IMR-90 (cell line): ENCODE results near the gene IGF1R. TPM values are rescaled to one million over a fixed set of nuclear protein-coding genes. Genes with fewer than 3 reads are reported as not detected.
A peak's percentile ranks its signal among the peaks of the same experiment; 100 is the strongest.

Experiments used
- ATAC-seq: fragments of 200-7000 bp; cut with Tn5 transposase; 2 replicates; pipeline ENCODE4 v1.9.1; 2020; ENCODE audit warnings: low read depth, mild to moderate bottlenecking, moderate library complexity
- BruUV-seq: library from RNA; stranded (reverse); fragments of 400-500 nt; replicated peaks from 2 replicates; lab custom pipeline; 2021; lab: Mats Ljungman, UMichigan
- CTCF ChIA-PET: fragments of 300-600 bp; formaldehyde crosslinking; extraction: SDS; loops from one replicate; lab custom pipeline; 2021; ENCODE audit warnings: antibody characterized with exemption; lab: Yijun Ruan, JAX
- POLR2A ChIA-PET: fragments of 300-600 bp; sonication (Branson Sonifier 250); formaldehyde crosslinking; loops from one replicate; lab custom pipeline; 2022; ENCODE audit warnings: antibody characterized with exemption; ENCODE audit not compliant: unreplicated experiment; lab: Charles Lee
- DNase-seq: peaks from one replicate; pipeline ENCODE4 v3.0.0; 2013
- H2AFZ ChIP-seq: replicated peaks from 2 replicates; pipeline ENCODE3; 2013; ENCODE audit warnings: low read length, mild to moderate bottlenecking; ENCODE audit not compliant: poor library complexity
- H2AK5ac ChIP-seq: 2 replicates; pipeline ENCODE4 v1.6.1; 2013; ENCODE audit warnings: low read depth, low read length, inconsistent platforms
- H2AK9ac ChIP-seq: replicated peaks from 2 replicates; pipeline ENCODE3; 2013; ENCODE audit warnings: mild to moderate bottlenecking, low read depth, low read length, moderate library complexity; ENCODE audit not compliant: poor library complexity
- H2BK120ac ChIP-seq: 2 replicates; pipeline ENCODE4 v1.6.1; 2013; ENCODE audit warnings: low read depth, low read length, inconsistent platforms
- H2BK15ac ChIP-seq: 3 replicates; pipeline ENCODE4 v1.6.1; 2013; ENCODE audit warnings: low read depth, low read length, inconsistent platforms
- H2BK20ac ChIP-seq: 2 replicates; pipeline ENCODE4 v1.6.1; 2013; ENCODE audit warnings: low read depth, mild to moderate bottlenecking, inconsistent platforms, low read length, moderate library complexity
- H2BK5ac ChIP-seq: 2 replicates; pipeline ENCODE4 v1.6.1; 2013; ENCODE audit warnings: mild to moderate bottlenecking, low read depth, low read length, inconsistent platforms; ENCODE audit not compliant: poor library complexity, severe bottlenecking
- H3K14ac ChIP-seq: replicated peaks from 2 replicates; pipeline ENCODE4 v1.6.1; 2013; ENCODE audit warnings: low read depth, low read length, inconsistent platforms
- H3K18ac ChIP-seq: 2 replicates; pipeline ENCODE4 v1.6.1; 2013; ENCODE audit warnings: low read depth, low read length, control low read depth
- H3K23ac ChIP-seq: 2 replicates; pipeline ENCODE4 v1.6.1; 2013; ENCODE audit warnings: low read depth, low read length, inconsistent platforms
- H3K27ac ChIP-seq: 2 replicates; pipeline ENCODE4 v1.5.1; 2013; ENCODE audit warnings: mild to moderate bottlenecking, control low read depth, low read length; ENCODE audit not compliant: insufficient read depth
- H3K27me3 ChIP-seq: 2 replicates; pipeline ENCODE4 v1.6.1; 2013; ENCODE audit warnings: low read length; ENCODE audit not compliant: control insufficient read depth, insufficient read depth
- H3K36me3 ChIP-seq: 2 replicates; pipeline ENCODE4 v1.6.1; 2013; ENCODE audit warnings: low read length, mixed read lengths; ENCODE audit not compliant: control insufficient read depth, insufficient read depth
- H3K4ac ChIP-seq: 2 replicates; pipeline ENCODE4 v1.6.1; 2013; ENCODE audit warnings: low read depth, low read length, inconsistent platforms
- H3K4me1 ChIP-seq: 2 replicates; pipeline ENCODE4 v1.6.1; 2013; ENCODE audit warnings: low read length, mixed read lengths; ENCODE audit not compliant: control insufficient read depth, insufficient read depth
- H3K4me2 ChIP-seq: 2 replicates; pipeline ENCODE4 v1.6.1; 2013; ENCODE audit warnings: low read depth, mild to moderate bottlenecking, control low read depth, low read length, moderate library complexity
- H3K4me3 ChIP-seq: 2 replicates; pipeline ENCODE4 v1.5.1; 2013; ENCODE audit warnings: low read depth, mild to moderate bottlenecking, control low read depth, low read length, moderate library complexity; ENCODE audit not compliant: insufficient read depth
- H3K56ac ChIP-seq: 2 replicates; pipeline ENCODE4 v1.6.1; 2013; ENCODE audit warnings: low read length, inconsistent platforms; ENCODE audit not compliant: insufficient read depth; ENCODE audit errors: extremely low read depth
- H3K79me1 ChIP-seq, 2 experiments: 2 replicates each; pipeline ENCODE4 v1.6.1; 2013; ENCODE audit warnings: low read length in 2 of 2, inconsistent platforms in 1 of 2, low read depth in 1 of 2
- H3K9ac ChIP-seq: 2 replicates; pipeline ENCODE4 v1.6.1; 2013; ENCODE audit warnings: low read depth, low read length, control low read depth
- H3K9me1 ChIP-seq: 2 replicates; pipeline ENCODE4 v1.6.1; 2013; ENCODE audit warnings: low read length, inconsistent platforms; ENCODE audit not compliant: insufficient read depth
- H3K9me3 ChIP-seq: 2 replicates; pipeline ENCODE4 v1.6.1; 2013; ENCODE audit warnings: low read length; ENCODE audit not compliant: control insufficient read depth, insufficient read depth
- H4K20me1 ChIP-seq: 2 replicates; pipeline ENCODE4 v1.6.1; 2013; ENCODE audit warnings: low read length, inconsistent platforms; ENCODE audit not compliant: insufficient read depth
- H4K5ac ChIP-seq: 2 replicates; pipeline ENCODE4 v1.6.1; 2013; ENCODE audit warnings: mild to moderate bottlenecking, low read depth, low read length, control low read depth
- H4K8ac ChIP-seq, 2 experiments: 2 replicates each; pipeline ENCODE4 v1.6.1; 2013; ENCODE audit warnings: low read depth in 2 of 2, low read length in 2 of 2, control low read depth in 1 of 2, inconsistent platforms in 1 of 2
- H4K91ac ChIP-seq: 2 replicates; pipeline ENCODE4 v1.6.1; 2013; ENCODE audit warnings: low read depth, low read length, inconsistent platforms; ENCODE audit not compliant: insufficient read depth
- CEBPB ChIP-seq: IDR thresholded peaks from 2 replicates; pipeline ENCODE4 v1.6.1; 2012; ENCODE audit warnings: low read depth, low read length, improper control_type of control experiment
- MXI1 ChIP-seq: IDR thresholded peaks from 2 replicates; pipeline ENCODE4 v1.6.1; 2012; ENCODE audit warnings: low read depth, mild to moderate bottlenecking, low read length, moderate library complexity, borderline replicate concordance
- NFE2L2 ChIP-seq: fragments of 150-350 bp; IDR thresholded peaks from 2 replicates; pipeline ENCODE4 v1.6.1; 2016; ENCODE audit warnings: low read depth, mild to moderate bottlenecking, low read length
- RAD21 ChIP-seq: IDR thresholded peaks from 2 replicates; pipeline ENCODE4 v1.6.1; 2012; ENCODE audit warnings: low read length, improper control_type of control experiment
- RCOR1 ChIP-seq: IDR thresholded peaks from 2 replicates; pipeline ENCODE4 v1.6.1; 2012; ENCODE audit warnings: mild to moderate bottlenecking, low read length, improper control_type of control experiment; ENCODE audit not compliant: insufficient replicate concordance
- RFX5 ChIP-seq: IDR thresholded peaks from 2 replicates; pipeline ENCODE4 v1.8.0; 2012; ENCODE audit warnings: low read depth, mild to moderate bottlenecking, low read length, moderate library complexity
- SMC3 ChIP-seq: fragments of 150-350 bp; IDR thresholded peaks from 2 replicates; pipeline ENCODE4 v1.6.1; 2016; ENCODE audit warnings: low read depth, mild to moderate bottlenecking, antibody characterized with exemption, low read length, moderate library complexity
- WGBS, 2 experiments: methylation state at CpG; one replicate each; pipeline versions ENCODE4 v1.1.5 to v1.1.7; 2013; ENCODE audit warnings: missing lambda C conversion rate in 2 of 2; ENCODE audit not compliant: insufficient read length in 1 of 2; ENCODE audit errors: extremely low coverage in 2 of 2; 5-methylcytosine and 5-hydroxymethylcytosine counted together
- dilution Hi-C: fragments of 300-500 bp; cut with HindIII; formaldehyde crosslinking; loops from one replicate; pipeline ENCODE4 v1.14.3; 2018; ENCODE audit warnings: low sequenced_read_pairs; ENCODE audit not compliant: unreplicated experiment
- in situ Hi-C: fragments of 300-500 bp; cut with MboI; formaldehyde crosslinking; loops from 3 replicates; pipeline ENCODE4 v1.14.3; 2019; ENCODE audit warnings: low sequenced_read_pairs, inconsistent platforms, mixed read lengths
- intact Hi-C: fragments of 100-400 bp; cut with micrococcal nuclease; formaldehyde crosslinking; loops from 2 replicates; pipeline ENCODE4 v1.10.0; 2022
- polyA plus RNA-seq, 3 experiments: library from polyadenylated mRNA; depleted of rRNA; stranded (reverse); fragments of >200 nt; gene quantifications; 2 replicates each; pipeline ENCODE4 v1.2.3, GENCODE V29; 2012; ENCODE audit warnings: low replicate concordance in 1 of 3
- total RNA-seq: library from RNA; depleted of rRNA; stranded (reverse); fragments of >200 nt; gene quantifications from 2 replicates; pipeline ENCODE4 v1.2.3, GENCODE V29; 2012
- TF ChIP-seq, protein P1 (sequence below): fragments of 150-350 bp; IDR thresholded peaks from 2 replicates; pipeline ENCODE4 v1.6.1; 2017; ENCODE audit warnings: mild to moderate bottlenecking, antibody characterized with exemption, low read length, low read depth
- TF ChIP-seq, protein P2 (sequence below): fragments of 150-350 bp; IDR thresholded peaks from 2 replicates; pipeline ENCODE4 v1.6.1; 2016; ENCODE audit warnings: low read depth, mild to moderate bottlenecking, low read length, moderate library complexity, borderline replicate concordance

IGF1R gene
- total and polyA plus RNA-seq, 2 of the 4 experiments (the other 2 are of a cell fraction) = 24.0 to 24.9 TPM

DNA sequence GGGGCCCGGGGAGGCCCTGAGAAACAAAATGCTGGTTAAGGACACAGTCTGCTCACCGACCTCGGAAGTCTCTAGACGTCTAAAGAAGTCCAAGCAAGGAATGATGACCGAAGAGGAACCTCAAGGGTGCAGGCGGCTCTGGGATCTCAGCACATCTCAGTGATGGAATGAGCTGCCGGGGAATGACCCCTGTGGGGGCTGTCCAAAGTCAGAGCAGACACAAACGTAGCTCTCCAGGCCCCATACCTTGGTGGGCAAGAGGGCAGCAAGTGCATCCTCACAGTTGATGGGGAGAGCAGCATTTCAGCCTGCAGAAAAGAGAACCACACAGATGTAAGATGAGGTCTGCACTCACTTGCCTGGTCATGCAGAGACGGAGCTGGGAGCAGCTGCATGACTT lies 129.1 kb downstream of the IGF1R start:
- no peak overlapping the region for H2BK15ac ChIP-seq
- H2BK120ac ChIP-seq = no peak overlapping the region
- no peak overlapping the region for H4K5ac ChIP-seq
- no peaks in the 10 kb centered on the region for H3K27me3 ChIP-seq
- no peak overlapping the region for H3K9ac ChIP-seq
- dilution Hi-C loops (no loop called here), intact Hi-C loops (loop anchor here (5.0 to 10.0 kb wide), 4 partner anchors 125 to 333 kb away; no protein-coding TSS in a partner anchor), in situ Hi-C loops (loop anchor here (25.0 kb wide), 1 partner anchor 135 kb away; no protein-coding TSS in a partner anchor)
- H4K8ac ChIP-seq = no peak overlapping the region
- no peak overlapping the region for H3K18ac ChIP-seq
- WGBS, 2 experiments = 96% methylated on average over 7 of the region's 9 CpGs; no CpG with 5 or more reads in 1 of the 2 experiments
- no peak overlapping the region for H2BK20ac ChIP-seq
- H3K79me1 ChIP-seq = peaks cover 35 to 89% of the 10 kb centered on the region in 2 experiments
- CTCF ChIA-PET = no interaction called here
- no peak overlapping the region for H3K4me2 ChIP-seq
- 0 out of 2 replicates have a peak overlapping the region, but pooled peaks have one; percentile 46 for H3K23ac ChIP-seq
- H3K4me1 ChIP-seq = peaks cover 22% of the 10 kb centered on the region
- no peak overlapping the region for H3K27ac ChIP-seq
- H3K4ac ChIP-seq = no peak overlapping the region
- H3K14ac ChIP-seq = no peak overlapping the region
- H2AFZ ChIP-seq = no peak overlapping the region
- TF ChIP-seq RFX5 (no peak), RCOR1 (no peak), MXI1 (no peak), CEBPB (no peak), SMC3 (no peak), RAD21 (no peak), NFE2L2 (no peak)
- TF ChIP-seq, protein P1, sequence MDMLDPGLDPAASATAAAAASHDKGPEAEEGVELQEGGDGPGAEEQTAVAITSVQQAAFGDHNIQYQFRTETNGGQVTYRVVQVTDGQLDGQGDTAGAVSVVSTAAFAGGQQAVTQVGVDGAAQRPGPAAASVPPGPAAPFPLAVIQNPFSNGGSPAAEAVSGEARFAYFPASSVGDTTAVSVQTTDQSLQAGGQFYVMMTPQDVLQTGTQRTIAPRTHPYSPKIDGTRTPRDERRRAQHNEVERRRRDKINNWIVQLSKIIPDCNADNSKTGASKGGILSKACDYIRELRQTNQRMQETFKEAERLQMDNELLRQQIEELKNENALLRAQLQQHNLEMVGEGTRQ = no peak
- TF ChIP-seq, protein P2, sequence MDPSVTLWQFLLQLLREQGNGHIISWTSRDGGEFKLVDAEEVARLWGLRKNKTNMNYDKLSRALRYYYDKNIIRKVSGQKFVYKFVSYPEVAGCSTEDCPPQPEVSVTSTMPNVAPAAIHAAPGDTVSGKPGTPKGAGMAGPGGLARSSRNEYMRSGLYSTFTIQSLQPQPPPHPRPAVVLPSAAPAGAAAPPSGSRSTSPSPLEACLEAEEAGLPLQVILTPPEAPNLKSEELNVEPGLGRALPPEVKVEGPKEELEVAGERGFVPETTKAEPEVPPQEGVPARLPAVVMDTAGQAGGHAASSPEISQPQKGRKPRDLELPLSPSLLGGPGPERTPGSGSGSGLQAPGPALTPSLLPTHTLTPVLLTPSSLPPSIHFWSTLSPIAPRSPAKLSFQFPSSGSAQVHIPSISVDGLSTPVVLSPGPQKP = no peak
- POLR2A ChIA-PET = no interaction called here
- H2AK9ac ChIP-seq = no peak overlapping the region
- no peaks in the 10 kb centered on the region for H3K9me3 ChIP-seq
- peaks cover 28% of the 10 kb centered on the region for H3K9me1 ChIP-seq
- DNase-seq = no peak
- no peak overlapping the region for H3K4me3 ChIP-seq
- H2BK5ac ChIP-seq = no peak overlapping the region
- no peak overlapping the region for H3K56ac ChIP-seq
- peaks cover 71% of the 10 kb centered on the region for H4K20me1 ChIP-seq
- H2AK5ac ChIP-seq = no peak overlapping the region; the same call in 1 of the 2 replicates
- no peak overlapping the region for H4K91ac ChIP-seq
- BruUV-seq = no TSS peak
- peaks cover 3% of the 10 kb centered on the region; the same call in 1 of the 2 replicates for H3K36me3 ChIP-seq
- no peak for ATAC-seq
